ENCODE results near the gene GJC2. TPM values are rescaled to one million over a fixed set of nuclear protein-coding genes. Genes with fewer than 3 reads are reported as not detected.

Gene GJC2
- total RNA-seq, 1 donor from 2014 or later: 5.8 TPM

DNA sequence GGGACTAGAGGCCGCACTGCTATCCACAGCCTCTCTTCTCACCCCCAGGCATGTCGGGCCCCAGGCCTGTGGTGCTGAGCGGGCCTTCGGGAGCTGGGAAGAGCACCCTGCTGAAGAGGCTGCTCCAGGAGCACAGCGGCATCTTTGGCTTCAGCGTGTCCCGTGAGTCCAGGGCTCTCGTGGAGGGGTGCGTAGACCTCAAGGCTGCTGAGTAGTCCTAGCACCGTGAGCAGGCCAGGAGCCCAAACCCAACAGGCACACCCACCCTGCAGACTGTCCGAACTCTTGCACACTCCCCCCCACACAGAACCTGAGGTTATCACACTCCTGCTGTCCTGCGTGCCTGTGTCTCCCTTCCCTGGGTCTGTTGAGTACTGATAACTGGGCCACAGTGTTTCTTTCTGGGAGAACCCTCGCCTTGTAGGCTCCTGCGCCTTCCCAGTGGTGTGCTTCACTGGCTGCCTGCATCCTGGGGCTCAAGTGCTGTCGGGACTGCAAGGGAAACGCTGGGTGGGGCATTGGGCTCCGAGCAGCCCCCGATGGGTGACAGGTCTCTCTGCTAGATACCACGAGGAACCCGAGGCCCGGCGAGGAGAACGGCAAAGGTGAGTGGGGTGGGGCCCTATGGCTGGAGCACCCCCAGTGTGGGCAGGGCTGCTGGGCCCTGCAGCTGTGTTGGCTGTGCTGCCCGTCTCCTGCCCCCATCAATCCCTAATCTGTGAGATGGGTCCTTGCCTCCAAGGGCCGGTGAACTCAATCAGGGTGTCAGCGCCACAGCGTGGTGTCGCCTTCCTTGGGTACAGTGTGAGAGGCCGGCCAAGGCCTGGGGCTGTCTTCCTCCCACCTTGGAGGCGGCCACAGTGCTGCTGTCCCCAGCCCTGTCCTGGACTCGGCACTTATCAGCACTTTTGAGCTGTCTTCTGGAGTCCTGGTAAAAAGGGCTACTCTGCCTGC is 4.0 kb upstream of the GJC2 start:
- DNase-seq: no peak

- no peak for DNase-seq
Measured at GRCh38 chr1:228146417-228147150, 3.1 kb upstream of the GJC2 start.

DNA sequence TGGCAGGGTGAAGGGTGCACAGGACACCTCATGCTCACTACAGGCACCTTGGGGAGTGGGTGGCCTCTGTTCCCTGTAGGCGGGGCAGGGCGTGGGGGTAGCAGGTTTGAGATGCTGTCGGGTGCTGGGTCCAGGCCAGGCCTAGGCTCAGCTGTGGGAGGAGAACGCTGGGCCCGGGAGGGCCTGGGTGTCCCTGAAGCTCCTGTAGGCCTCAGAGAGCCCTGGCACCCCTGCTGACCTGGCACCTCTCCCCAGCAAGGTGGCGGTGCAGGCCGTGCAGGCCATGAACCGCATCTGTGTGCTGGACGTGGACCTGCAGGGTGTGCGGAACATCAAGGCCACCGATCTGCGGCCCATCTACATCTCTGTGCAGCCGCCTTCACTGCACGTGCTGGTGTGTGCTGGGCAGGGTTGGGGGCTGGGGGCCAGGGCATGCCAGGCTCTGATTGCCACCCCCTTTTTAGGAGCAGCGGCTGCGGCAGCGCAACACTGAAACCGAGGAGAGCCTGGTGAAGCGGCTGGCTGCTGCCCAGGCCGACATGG is 2.5 kb upstream of the GJC2 start:
- DNase-seq: no peak

DNA sequence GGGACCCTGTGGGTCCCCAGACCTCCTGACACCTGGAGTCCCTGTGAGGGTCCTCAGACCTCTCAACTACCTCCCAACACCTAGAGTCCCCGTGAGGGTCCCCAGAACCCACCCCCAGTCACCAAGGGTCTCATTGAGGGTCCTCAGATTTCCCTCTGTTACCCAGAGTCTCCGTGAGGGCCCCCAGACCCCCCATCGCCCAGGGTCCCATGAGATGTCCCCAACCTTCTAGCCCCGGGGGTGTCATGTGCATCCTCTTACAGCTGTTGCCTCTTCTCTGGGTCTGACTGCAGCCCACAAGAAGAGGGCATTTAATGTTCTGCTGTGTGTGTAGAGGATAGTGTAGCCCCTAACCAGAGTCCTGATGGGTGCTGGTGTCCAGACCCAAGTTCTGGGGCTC is 2.0 kb upstream of the GJC2 start:
- no peak for DNase-seq

DNA sequence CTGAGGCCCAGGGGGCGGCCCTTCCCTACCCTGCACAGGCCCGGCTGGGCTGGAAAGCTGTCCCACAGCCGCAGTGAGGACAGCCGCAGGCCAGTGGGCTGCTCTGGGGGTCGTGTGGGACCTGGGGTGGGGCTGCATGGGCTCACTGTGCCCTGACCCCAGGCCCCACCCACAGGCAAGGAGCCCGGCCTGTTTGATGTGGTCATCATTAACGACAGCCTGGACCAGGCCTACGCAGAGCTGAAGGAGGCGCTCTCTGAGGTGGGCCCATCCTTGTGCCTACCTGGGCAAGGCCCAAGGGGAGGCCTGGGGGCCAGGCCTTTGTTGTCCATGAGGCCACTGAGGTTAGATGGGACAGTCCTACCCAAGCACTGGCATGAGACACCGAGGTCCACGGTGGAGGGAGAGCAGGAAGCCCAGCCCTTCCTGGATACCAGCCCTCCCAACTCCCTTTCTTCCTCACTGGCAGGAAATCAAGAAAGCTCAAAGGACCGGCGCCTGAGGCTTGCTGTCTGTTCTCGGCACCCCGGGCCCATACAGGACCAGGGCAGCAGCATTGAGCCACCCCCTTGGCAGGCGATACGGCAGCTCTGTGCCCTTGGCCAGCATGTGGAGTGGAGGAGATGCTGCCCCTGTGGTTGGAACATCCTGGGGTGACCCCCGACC is 1.4 kb upstream of the GJC2 start:
- peak; percentile 36 for DNase-seq

- DNase-seq: no peak
Measured at GRCh38 chr1:228148935-228149405, 760 bp upstream of the GJC2 start.

DNA sequence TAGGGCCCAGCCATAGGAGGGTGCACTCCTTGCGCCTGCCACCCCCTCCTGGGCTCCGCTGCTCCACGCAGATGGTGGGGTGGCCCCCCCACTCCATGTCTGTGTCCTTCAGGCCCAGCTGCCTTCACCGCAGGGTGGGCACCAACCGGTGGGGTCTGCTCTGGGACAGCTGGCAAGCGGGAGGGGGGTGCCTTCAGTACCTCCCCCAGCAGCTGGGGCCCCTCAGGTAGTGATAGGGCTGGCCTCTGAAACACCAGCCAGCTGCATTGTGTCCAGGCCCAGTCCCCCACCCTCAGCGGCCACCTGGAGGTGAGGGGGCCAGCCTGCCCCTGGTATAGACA is 360 bp downstream of the GJC2 start:
- no peak for DNase-seq

GRCh38 chr1:228150461-228151179 is 890 bp downstream of the GJC2 start:
- DNase-seq: no peak

DNA sequence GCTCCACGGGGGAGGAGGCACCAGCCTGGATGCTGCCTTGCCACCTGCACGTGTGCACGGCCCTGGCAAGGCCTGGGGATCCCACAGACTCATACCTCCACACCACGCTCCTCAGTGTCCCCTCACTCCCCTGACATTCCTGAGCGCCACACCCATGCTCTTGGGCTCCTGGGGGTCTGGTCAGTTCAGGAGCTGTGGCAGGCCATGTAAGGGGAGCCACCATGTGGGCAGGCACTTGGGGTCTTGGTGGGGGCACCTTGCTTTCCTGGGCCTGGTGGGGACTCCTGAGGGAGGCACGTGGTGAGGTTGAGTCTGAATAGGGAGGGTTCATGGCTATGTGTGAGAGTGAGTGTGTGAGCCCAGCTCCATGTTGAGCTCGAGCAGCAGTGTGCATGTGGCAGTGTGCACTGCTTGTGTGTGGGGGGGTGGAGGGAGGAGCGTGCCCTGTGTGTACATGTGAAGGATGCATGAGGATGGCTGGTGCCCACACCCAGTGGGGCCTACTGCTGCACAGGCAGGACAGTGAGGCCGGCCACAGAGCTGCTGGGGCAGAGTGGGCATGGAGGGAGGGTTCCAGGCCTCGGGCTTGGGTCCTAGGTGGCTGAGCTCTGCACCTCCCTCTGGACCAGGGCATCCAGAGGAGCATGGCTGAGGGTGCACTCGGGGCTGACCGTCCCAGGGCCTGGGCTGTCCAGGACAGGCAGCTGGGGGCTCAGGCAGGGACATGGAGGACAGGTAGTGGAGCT is 1.6 kb downstream of the GJC2 start:
- no peak for DNase-seq

DNA sequence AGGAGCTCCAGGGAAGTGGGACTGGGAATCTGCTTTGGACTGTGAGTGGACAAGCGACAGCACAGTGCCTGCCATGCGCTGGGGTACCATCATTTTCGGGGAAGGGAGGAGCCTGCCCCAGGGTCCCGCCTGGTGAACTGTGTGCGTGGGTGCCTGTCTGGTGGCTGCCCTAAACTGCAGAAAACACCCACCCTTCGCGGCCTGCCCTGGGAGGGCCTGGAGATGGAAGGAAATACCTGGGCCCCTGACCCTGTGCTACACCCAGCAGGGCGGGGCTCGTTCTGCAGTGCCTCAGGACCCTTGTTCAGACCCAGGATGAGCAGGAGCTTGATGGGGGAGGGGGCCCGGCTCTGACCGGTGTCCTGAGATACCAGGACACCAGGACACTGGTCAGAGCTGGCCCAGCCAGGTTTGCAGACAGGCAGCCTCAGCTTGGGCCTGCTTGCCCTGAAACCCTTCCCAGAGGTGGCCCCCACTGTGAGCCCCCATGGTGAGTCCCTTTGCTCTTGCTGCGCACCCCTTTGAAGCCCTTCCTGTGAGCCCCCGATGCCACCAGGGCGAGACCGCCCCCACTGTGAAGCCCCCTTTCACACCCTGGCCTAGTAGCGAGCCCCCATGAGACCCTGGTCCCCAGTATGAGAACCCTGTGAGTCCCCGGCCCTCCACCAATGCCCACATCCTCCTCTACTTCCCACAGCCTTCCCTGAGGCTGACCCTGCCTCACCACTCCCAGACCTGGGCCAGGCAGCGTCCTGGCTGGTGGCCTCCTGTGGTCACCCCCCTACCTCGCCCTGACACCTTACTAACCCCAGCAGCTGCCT is 2.6 kb downstream of the GJC2 start:
- no peak for DNase-seq

DNA sequence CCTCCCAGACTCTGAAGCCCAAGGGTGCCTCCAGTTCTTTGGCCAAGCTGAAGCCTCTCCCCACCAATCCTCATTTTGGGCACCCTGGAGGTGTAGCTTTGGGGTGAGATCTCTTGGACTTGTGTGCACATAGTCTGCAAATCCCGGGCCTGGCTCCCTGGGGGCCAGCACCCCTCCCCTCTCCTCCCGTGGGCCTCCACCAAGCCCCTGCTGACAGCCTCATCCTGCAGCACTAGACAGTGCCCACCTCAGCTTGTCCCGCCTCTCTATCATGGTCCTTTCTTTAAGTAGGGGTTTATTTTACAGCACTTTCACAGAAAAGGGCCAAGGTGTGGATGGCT is 3.2 kb downstream of the GJC2 start:
- no peak for DNase-seq

DNA sequence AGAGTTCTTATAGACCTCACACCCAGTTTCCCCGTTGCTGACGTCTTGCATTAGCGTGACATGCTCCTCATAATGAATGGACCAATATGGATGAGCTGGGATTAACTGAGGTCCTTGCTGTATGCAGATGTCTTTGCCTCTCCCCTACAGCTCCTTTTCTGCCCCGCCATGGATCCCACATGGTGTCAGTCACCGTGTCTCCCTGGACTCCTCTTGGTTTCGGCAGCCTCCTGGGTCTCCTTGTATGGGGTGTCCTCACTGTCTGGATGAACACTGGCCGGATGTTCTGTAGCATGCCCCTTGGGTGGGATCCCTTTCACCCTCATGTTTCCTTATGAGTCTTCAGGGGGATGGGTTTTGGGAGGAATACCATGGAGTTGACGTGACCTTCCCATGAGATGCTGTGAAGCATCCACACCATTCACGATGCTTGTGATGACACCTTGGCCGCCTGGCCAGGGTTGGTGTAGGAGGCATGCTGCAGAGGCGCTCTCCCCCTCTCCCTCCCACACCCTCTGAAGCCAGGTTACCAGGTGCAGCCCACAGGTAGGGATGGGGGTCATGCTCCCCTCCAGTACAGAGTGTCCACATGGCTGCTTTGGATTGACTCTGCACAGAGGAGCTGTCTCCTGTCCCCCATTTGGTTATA is 4.4 kb downstream of the GJC2 start:
- DNase-seq: no peak

DNA sequence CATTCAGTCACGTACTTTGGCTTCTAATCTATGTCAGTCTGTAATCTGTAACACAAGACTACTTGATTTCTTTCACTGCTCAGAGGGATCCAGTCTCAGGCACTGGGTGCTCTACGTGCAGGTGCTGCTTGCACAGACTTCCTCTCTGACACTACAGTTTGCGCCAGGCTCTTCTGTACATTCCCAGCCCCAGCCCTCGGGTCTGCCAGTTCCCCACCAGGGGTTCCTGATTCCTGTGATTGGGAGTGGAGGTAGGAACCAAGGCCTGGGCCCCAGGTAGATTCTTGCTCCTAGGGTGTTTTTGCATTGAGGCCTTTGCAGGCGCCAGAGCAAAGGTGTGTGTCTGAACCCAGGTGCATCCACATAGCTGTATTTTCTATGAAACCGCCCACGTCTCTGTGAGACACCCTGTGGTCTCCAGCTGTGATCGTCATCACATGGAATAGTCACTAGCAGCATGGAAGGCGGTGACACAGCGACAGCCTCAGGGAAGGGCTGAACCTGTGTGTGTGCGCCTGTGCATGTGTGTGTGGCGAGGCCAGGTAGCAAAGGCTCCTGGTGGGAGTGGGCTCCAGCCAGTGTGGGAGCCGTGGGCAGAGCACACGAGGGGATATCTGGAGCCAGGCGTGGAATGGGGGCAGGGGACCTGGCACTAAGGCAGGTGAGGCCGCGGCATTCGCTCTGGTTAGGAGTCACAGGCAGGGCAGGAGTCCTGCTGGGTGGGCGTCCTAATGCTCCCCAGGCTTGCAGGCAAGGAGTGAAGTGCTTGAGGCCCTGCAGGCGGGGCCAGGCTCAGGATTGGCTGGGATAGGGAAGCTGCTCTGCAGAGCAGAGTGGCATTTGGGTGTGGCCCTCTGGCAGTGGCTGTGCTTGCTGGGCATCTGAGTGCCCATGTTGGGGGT is 5.2 kb downstream of the GJC2 start:
- no peak for DNase-seq

DNA sequence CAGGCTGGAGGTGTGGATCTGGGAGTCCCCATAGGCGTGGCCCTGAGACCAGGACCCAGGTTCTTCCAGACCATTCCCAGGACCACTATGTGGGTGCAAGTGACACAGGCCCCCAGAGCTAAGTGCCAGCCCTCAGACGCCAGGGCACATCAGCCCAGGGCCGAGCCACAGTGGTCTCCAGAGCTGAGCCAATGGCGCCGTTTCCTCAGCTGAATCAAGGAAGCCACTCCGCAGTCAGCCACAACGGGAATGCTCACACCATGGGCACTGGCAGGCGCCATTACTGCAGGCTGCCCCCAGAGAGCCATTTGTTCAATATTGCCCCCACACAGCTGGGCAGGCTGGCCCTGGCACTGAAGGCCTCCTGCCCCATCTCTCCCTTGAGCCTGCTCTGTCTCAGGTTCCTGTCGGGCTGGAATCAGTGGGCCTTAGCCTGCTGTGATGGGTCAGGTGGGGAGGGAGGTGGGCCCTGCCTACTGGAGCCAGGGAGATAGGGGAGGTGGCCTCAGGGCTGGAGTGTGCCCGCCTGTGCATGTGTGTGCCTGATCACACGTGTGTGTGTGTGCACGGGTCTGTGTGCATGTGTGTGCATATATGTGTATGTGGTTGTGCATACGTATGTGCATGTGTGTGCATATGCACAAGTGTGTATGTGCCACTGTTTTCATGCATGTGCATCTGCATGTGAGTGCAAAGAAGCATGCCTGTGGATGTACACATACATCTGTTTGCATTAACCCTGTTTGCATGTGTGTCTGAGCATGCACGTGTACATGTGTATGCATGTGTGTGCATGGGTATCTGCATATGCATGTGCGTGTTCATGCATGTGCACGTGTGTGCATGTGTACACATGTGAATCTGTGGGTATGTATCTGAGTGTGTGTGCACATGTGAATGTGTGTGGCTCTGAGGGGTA is 6.1 kb downstream of the GJC2 start:
- no peak for DNase-seq

GRCh38 chr1:228156515-228156881 is 6.8 kb downstream of the GJC2 start:
- DNase-seq: no peak

- DNase-seq: no peak
Measured at GRCh38 chr1:228156941-228157728, 7.4 kb downstream of the GJC2 start.

DNA sequence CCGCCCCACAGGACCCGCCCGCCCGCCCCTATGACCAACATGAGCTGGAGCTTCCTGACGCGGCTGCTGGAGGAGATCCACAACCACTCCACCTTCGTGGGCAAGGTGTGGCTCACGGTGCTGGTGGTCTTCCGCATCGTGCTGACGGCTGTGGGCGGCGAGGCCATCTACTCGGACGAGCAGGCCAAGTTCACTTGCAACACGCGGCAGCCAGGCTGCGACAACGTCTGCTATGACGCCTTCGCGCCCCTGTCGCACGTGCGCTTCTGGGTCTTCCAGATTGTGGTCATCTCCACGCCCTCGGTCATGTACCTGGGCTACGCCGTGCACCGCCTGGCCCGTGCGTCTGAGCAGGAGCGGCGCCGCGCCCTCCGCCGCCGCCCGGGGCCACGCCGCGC is 8.0 kb downstream of the GJC2 start:
- no peak for DNase-seq

Measured in dermis blood vessel endothelial cell (primary cell).